GM23248 (cell line): ENCODE measurements around the gene GP1BA. TPM values are rescaled to one million over a fixed set of nuclear protein-coding genes. Genes with fewer than 3 reads are reported as not detected.
A peak's percentile ranks its signal among the peaks of the same experiment; 100 is the strongest.

ENCODE experiments used
- DNase-seq: peaks from one replicate; pipeline ENCODE4 v3.0.0-alpha.2; 2015
- H2AFZ ChIP-seq: fragments of 200-600 bp; sonication (generic); 2 replicates; pipeline ENCODE4 v1.6.1; 2016; ENCODE audit warnings: antibody characterized with exemption
- H3F3A ChIP-seq: fragments of 200-600 bp; sonication (generic); 2 replicates; pipeline ENCODE4 v1.6.1; 2016; ENCODE audit warnings: mild to moderate bottlenecking, antibody characterized with exemption, mixed run types; ENCODE audit not compliant: insufficient read depth
- H3K27ac ChIP-seq: fragments of 200-600 bp; sonication (generic); 2 replicates; pipeline ENCODE4 v1.5.1; 2016; ENCODE audit warnings: mild to moderate bottlenecking
- H3K27me3 ChIP-seq: fragments of 200-600 bp; sonication (generic); replicated peaks from 2 replicates; pipeline ENCODE4 v1.6.1; 2016; ENCODE audit warnings: mild to moderate bottlenecking; ENCODE audit not compliant: insufficient read depth
- H3K36me3 ChIP-seq: fragments of 200-600 bp; sonication (generic); 2 replicates; pipeline ENCODE4 v1.6.1; 2016; ENCODE audit warnings: low read depth, mild to moderate bottlenecking
- H3K4me1 ChIP-seq: fragments of 200-600 bp; sonication (generic); 2 replicates; pipeline ENCODE4 v1.6.1; 2016; ENCODE audit warnings: mild to moderate bottlenecking; ENCODE audit not compliant: insufficient read depth
- H3K4me2 ChIP-seq: fragments of 200-600 bp; sonication (generic); one replicate; pipeline ENCODE4 v1.6.1; 2016; ENCODE audit warnings: mild to moderate bottlenecking; ENCODE audit not compliant: unreplicated experiment
- H3K4me3 ChIP-seq: fragments of 200-600 bp; sonication (generic); 2 replicates; pipeline ENCODE4 v1.5.1; 2016; ENCODE audit warnings: mild to moderate bottlenecking
- H3K79me2 ChIP-seq: fragments of 200-600 bp; sonication (generic); 2 replicates; pipeline ENCODE4 v1.6.1; 2016; ENCODE audit warnings: mild to moderate bottlenecking; ENCODE audit not compliant: insufficient read depth
- H3K9ac ChIP-seq: fragments of 200-600 bp; sonication (generic); 2 replicates; pipeline ENCODE4 v1.6.1; 2016; ENCODE audit warnings: mild to moderate bottlenecking
- H3K9me2 ChIP-seq: fragments of 200-600 bp; sonication (generic); 2 replicates; pipeline ENCODE4 v1.6.1; 2016; ENCODE audit warnings: mixed run types, mild to moderate bottlenecking, moderate library complexity; ENCODE audit not compliant: insufficient read depth
- H3K9me3 ChIP-seq: fragments of 200-600 bp; sonication (generic); one replicate; pipeline ENCODE4 v1.6.1; 2017; ENCODE audit warnings: low read depth
- H4K20me1 ChIP-seq: fragments of 200-600 bp; sonication (generic); 2 replicates; pipeline ENCODE4 v1.6.0; 2016; ENCODE audit not compliant: insufficient read depth
- EZH2 ChIP-seq: fragments of 200-600 bp; sonication (generic); IDR thresholded peaks from 2 replicates; pipeline ENCODE4 v1.6.1; 2018; ENCODE audit warnings: antibody characterized with exemption, mild to moderate bottlenecking; ENCODE audit not compliant: insufficient read depth, poor library complexity, severe bottlenecking
- EZH2phosphoT487 ChIP-seq: fragments of 200-600 bp; sonication (generic); IDR thresholded peaks from 2 replicates; pipeline ENCODE4 v1.6.1; 2018; ENCODE audit warnings: antibody characterized with exemption, moderate library complexity, mild to moderate bottlenecking, low read depth; ENCODE audit not compliant: insufficient read depth
- WGBS, 2 experiments: methylation state at CpG; one replicate each; pipeline ENCODE4 v1.1.6; 2015 to 2017; ENCODE audit warnings: low lambda C conversion rate in 2 of 2, low coverage in 1 of 2; ENCODE audit errors: missing lambda C conversion rate in 2 of 2; 5-methylcytosine and 5-hydroxymethylcytosine counted together
- in situ Hi-C: fragments of 300-500 bp; cut with MboI; formaldehyde crosslinking; loops from 2 replicates; pipeline ENCODE4 v1.15.0; 2020
- polyA plus RNA-seq: library from polyadenylated mRNA; unstranded; fragments of >200 nt; fragmentation: Nextera tagmentation; extraction: Ambion mirVana; gene quantifications from 2 replicates; pipeline ENCODE4 v1.2.1, GENCODE V29; 2016
- total RNA-seq: library from RNA; depleted of rRNA; stranded (reverse); fragments of >200 nt; shearing (Covaris generic); gene quantifications from 2 replicates; pipeline ENCODE4 v1.2.3, GENCODE V29; 2014

Gene GP1BA
- total and polyA plus RNA-seq, 2 experiments from 2014 or later: 0.18 TPM; not detected in 1

DNA sequence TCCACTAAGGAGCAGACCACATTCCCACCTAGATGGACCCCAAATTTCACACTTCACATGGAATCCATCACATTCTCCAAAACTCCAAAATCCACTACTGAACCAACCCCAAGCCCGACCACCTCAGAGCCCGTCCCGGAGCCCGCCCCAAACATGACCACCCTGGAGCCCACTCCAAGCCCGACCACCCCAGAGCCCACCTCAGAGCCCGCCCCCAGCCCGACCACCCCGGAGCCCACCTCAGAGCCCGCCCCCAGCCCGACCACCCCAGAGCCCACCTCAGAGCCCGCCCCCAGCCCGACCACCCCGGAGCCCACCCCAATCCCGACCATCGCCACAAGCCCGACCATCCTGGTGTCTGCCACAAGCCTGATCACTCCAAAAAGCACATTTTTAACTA is 1.6 kb downstream of the GP1BA start:
- Histone ChIP-seq H3K79me2 (peaks cover 9% of the 10 kb centered on the region), H3K4me2 (no peak overlapping the region), H3F3A (no peaks in the 10 kb centered on the region), H4K20me1 (no peaks in the 10 kb centered on the region), H3K27me3 (no peaks in the 10 kb centered on the region), H3K4me3 (no peak overlapping the region), H3K9me3 (no peaks in the 10 kb centered on the region), H3K9ac (0 out of 2 replicates have a peak overlapping the region, but pooled peaks have one; percentile 46), H3K36me3 (no peaks in the 10 kb centered on the region), H2AFZ (no peak overlapping the region), H3K4me1 (peaks cover 2% of the 10 kb centered on the region; the same call in 1 of the 2 replicates), H3K27ac (no peak overlapping the region), H3K9me2 (no peaks in the 10 kb centered on the region)
- TF ChIP-seq EZH2 (no peak), EZH2phosphoT487 (no peak)
- DNase-seq: no peak
- in situ Hi-C loops: no loop called here
- 85 to 86% methylated on average over 6 to 16 of the region's 16 CpGs for WGBS, 2 experiments

GRCh38 chr17:4934173-4934979 is 2.3 kb downstream of the GP1BA start:
- TF ChIP-seq EZH2: no peak
- no peak for TF ChIP-seq EZH2phosphoT487
- H3K27me3 ChIP-seq: no peaks in the 10 kb centered on the region
- peak overlapping the region; percentile 46; the same call in 1 of the 2 replicates for H3K9ac ChIP-seq
- H3K4me2 ChIP-seq: no peak overlapping the region
- no peaks in the 10 kb centered on the region for H3K36me3 ChIP-seq
- no peak overlapping the region for H2AFZ ChIP-seq
- WGBS, 2 experiments: 34 to 37% methylated on average over 14 of the region's 14 CpGs
- peaks cover 6% of the 10 kb centered on the region; the same call in 1 of the 2 replicates for H3K4me1 ChIP-seq
- in situ Hi-C loops: no loop called here
- no peak overlapping the region for H3K4me3 ChIP-seq
- H3K27ac ChIP-seq: no peak overlapping the region
- H3F3A ChIP-seq: no peaks in the 10 kb centered on the region
- DNase-seq: peak; percentile 63
- H3K9me2 ChIP-seq: no peaks in the 10 kb centered on the region
- H3K79me2 ChIP-seq: peaks cover 16% of the 10 kb centered on the region
- no peaks in the 10 kb centered on the region for H3K9me3 ChIP-seq
- H4K20me1 ChIP-seq: no peaks in the 10 kb centered on the region

GRCh38 chr17:4935650-4936049 is 3.6 kb downstream of the GP1BA start:
- in situ Hi-C loops: no loop called here
- no peaks in the 10 kb centered on the region for H3K9me2 ChIP-seq
- no peak overlapping the region for H3K9ac ChIP-seq
- H3F3A ChIP-seq: peaks cover 4% of the 10 kb centered on the region; the same call in 1 of the 2 replicates
- H3K36me3 ChIP-seq: no peaks in the 10 kb centered on the region
- TF ChIP-seq EZH2phosphoT487: no peak
- no peak overlapping the region for H3K4me2 ChIP-seq
- no peaks in the 10 kb centered on the region for H3K27me3 ChIP-seq
- no peak overlapping the region for H3K4me3 ChIP-seq
- peaks cover 6% of the 10 kb centered on the region; the same call in 1 of the 2 replicates for H3K4me1 ChIP-seq
- peaks cover 19% of the 10 kb centered on the region for H3K79me2 ChIP-seq
- H3K27ac ChIP-seq: no peak overlapping the region
- H2AFZ ChIP-seq: no peak overlapping the region
- no peak for DNase-seq
- H4K20me1 ChIP-seq: no peaks in the 10 kb centered on the region
- H3K9me3 ChIP-seq: no peaks in the 10 kb centered on the region

- Histone ChIP-seq H3K27ac (no peak overlapping the region), H4K20me1 (no peaks in the 10 kb centered on the region), H3K4me1 (peaks cover 7% of the 10 kb centered on the region; the same call in 1 of the 2 replicates), H3F3A (peaks cover 11% of the 10 kb centered on the region), H3K9me3 (no peaks in the 10 kb centered on the region), H3K9ac (no peak overlapping the region), H3K36me3 (no peaks in the 10 kb centered on the region), H3K4me2 (no peak overlapping the region), H3K4me3 (no peak overlapping the region), H2AFZ (no peak overlapping the region), H3K27me3 (no peaks in the 10 kb centered on the region), H3K9me2 (no peaks in the 10 kb centered on the region), H3K79me2 (peaks cover 27% of the 10 kb centered on the region)
- in situ Hi-C loops: no loop called here
- no peak for TF ChIP-seq EZH2phosphoT487
- TF ChIP-seq EZH2: no peak
- 96 to 98% methylated on average over 3 of the region's 3 CpGs for WGBS, 2 experiments
- DNase-seq: no peak
These were observed 4.4 kb downstream of the GP1BA start for GRCh38 chr17:4936436-4936835.
